HG03060 (cell line): ENCODE results near the gene AP2S1.
"Not testable (repeated sequence)": the region's sequence is repeated elsewhere in the genome, so short reads cannot be mapped to it uniquely, and the experiment has no call there.

Experiments
- ATAC-seq: cut with Tn5 transposase; IDR thresholded peaks from one replicate; pipeline ENCODE4 v1.9.1; 2021; ENCODE audit warnings: low read depth, moderate number of reproducible peaks; ENCODE audit not compliant: unreplicated experiment

The AP2S1 gene

GRCh38 chr19:46812977-46813838 is 37.4 kb downstream of the AP2S1 start:
- ATAC-seq = no peak

GRCh38 chr19:46809534-46810272 is 40.9 kb downstream of the AP2S1 start:
- ATAC-seq = no peak

GRCh38 chr19:46806656-46807055 is 44.0 kb downstream of the AP2S1 start:
- ATAC-seq = no peak

- not testable (repeated sequence) for ATAC-seq
These were observed 46.2 kb downstream of the AP2S1 start for GRCh38 chr19:46804432-46804831.

GRCh38 chr19:46803555-46803954 is 47.1 kb downstream of the AP2S1 start:
- ATAC-seq = no peak

- no peak for ATAC-seq
These were observed 48.5 kb downstream of the AP2S1 start for GRCh38 chr19:46802152-46802551.

GRCh38 chr19:46798713-46799112 is 51.9 kb downstream of the AP2S1 start:
- no peak for ATAC-seq

GRCh38 chr19:46797881-46798280 is 52.8 kb downstream of the AP2S1 start:
- no peak for ATAC-seq

- ATAC-seq = no peak
These were observed 58.7 kb downstream of the AP2S1 start for GRCh38 chr19:46791944-46792343.

- no peak for ATAC-seq
These were observed 61.3 kb downstream of the AP2S1 start for GRCh38 chr19:46789371-46789770.

- no peak for ATAC-seq
These were observed 61.7 kb downstream of the AP2S1 start for GRCh38 chr19:46788968-46789338.

- ATAC-seq = peak; percentile 33
These were observed 62.2 kb downstream of the AP2S1 start, which contains the start of gene SLC1A5 for GRCh38 chr19:46788262-46788967. SLC1A5 (minus strand) TSS chr19:46788594; CDS start chr19:46787965, 629 bp downstream.
